Urothelium cell line (cell line): ENCODE data around the gene PHC2.

Experiments used
- DNase-seq: peaks from one replicate; pipeline ENCODE4 v3.0.0; 2011; ENCODE audit warnings: low spot score, mixed read lengths
- FAIRE-seq: peaks from 2 replicates; lab custom pipeline; 2011; peaks lifted over from hg19 to GRCh38; lab: Jason Lieb, UNC

Gene PHC2

DNA sequence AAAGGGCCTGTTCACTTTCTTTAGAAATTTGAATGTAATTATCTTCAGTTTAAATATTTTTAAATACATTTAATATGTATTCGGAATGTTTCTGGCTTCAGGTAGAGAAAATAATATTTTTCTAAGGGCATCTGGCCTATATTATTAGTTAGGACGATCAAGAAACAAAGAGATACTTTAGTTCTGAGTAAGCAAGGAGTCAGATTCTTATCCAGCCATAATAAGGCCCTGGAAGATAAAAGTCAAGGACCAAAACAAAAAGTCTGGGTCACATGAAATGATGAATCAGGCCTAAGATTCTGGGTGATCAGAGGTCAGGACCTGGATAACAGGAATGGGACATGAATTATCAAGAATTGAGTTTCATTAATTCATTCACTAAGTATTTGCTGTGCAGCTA lies 6.3 kb downstream of the PHC2 start:
- DNase-seq, result no peak
- no peak for FAIRE-seq

DNA sequence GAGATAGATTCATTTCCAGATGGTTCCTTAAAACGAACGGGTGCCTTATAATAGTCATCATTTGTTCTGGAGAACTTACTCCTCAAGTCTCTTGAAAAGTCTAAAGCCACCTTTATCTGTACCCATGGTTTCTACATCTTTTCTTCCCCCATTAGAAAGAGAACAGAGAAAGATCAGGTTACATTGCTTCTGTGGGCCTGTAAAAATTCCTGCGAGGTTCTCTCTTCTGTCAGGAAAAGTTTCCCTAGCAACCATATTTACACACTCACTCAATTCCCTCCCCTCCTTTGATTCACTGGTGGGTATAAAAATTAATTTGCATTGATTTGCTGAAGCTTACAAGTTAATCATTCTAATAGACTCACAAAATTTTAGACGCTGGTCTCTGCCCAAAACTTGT lies 6.7 kb downstream of the PHC2 start:
- FAIRE-seq (no peak), DNase-seq (no peak)

DNA sequence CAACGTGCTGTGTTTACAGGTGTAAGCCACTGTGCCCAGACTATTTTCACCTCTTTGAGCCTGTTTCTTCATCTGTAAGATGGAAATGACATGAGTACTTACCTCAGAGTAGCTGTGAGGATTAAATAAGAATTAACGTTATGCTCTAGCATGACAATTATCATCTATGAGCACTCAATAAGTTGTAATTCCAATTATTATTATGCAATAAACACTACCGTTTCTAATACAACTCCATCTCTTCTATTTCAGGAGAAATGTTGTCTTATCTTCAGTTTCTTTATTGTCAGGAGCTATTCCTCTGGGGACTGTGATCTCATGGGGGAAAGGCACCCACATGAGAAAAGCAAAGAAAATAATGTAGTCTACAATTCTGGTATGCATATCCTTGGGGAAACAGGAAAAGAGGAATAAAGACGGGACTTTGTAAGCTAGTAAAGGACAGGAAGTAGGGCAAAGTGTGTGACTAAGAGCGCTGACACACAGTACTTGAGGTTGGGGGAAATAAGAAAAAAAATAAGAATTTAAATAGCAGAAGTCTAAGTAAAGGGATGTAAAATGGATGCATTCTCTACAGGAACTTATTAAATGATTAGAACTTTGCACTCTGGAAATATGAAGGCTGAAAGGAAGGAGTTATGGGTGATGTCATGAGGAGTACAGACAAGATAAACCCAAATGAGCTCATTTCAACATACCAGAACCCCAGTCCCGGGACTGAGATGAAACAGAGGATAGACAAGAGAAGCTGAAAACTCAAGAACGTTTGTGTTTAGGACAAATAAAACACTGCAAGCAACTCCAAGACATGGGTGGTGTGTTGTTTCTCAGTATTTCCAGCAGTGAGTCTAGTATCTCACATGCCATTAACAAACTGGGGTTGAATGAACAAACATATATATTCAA lies 9.8 kb downstream of the PHC2 start:
- no peak for FAIRE-seq
- DNase-seq, result no peak

DNA sequence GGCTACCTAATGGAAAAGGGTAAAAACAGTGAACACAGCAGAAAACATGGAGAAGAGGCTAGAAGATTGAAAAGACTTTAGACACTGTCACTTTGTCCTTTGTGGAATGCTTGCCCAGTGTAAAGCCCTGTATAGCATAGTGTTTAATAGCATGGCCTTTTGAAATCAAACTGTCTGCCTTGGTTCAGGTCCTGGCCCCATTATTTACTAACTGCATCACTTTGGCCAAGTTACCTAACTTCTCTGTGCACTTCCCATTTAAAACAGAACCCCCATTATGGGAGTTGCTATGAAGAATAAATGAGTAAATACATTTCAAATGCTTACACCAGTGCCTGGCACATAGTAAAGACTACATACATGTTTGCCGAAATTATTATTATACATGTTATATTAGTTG lies 12.1 kb downstream of the PHC2 start:
- FAIRE-seq (no peak), DNase-seq (no peak)

DNA sequence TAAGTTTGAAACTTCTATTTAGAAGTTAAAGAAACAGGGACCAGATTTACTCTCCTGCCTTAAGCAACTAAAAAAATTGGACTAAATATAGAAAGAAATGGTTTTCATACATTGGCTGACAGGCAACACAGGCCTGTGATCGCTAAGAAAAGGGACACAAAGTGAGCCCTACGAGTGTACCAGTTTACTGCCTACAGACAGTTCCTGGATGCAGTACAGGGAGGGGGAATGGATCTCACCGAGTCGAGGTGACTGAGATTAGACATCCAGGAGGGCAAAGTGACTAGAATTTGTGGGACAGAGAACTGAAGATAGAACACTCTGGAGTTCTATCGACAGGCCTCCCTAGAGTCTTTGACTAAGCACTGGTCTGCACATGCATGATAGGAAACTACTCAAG lies 16.0 kb downstream of the PHC2 start:
- no peak for DNase-seq
- no peak for FAIRE-seq

DNA sequence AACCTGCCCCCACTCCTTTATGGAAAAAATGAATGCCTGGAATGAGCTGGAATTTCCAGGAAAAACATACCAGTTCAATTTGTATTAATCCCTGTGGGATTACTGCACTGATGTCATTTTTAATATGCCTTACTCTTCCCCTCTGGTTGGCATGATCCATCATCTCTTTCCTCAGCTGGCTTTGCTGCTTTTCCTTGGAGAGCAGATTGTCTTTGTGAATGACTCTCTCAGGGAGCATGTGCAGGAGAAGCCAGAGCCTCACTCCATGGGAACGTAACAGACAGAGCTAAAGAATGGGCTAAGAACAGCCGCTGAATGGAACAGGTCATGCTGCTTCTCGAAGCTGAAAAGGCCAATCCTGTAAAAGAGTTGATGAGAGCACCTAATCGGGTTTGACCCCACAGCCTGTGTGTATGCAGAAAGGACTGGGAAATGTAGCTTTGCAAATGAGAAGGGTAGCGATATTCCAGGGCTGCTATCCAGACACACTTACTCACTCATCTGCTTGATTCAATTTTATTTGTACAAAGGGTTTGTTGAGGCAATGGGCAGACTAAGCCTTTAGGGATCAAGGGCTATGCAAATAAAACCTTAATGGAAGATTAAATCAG lies 20.7 kb downstream of the PHC2 start:
- DNase-seq (no peak), FAIRE-seq (peak; percentile 32)

DNA sequence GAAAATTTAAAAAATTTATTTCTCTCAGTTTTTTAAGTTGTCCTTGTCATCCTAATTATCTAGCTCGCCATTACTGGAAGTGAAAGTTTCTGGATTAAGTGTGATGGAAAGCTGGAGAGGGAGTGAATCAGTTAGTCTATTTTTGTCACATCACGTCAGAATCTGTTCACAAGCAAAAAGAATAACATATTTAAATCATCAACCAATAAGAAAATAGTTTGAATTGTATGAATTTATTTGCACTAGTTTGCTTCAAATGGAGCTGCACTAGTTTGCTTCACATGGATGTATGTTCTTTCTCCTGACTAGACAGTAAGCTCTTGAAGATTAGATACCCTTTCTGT lies 22.8 kb downstream of the PHC2 start:
- no peak for FAIRE-seq
- DNase-seq, result no peak

DNA sequence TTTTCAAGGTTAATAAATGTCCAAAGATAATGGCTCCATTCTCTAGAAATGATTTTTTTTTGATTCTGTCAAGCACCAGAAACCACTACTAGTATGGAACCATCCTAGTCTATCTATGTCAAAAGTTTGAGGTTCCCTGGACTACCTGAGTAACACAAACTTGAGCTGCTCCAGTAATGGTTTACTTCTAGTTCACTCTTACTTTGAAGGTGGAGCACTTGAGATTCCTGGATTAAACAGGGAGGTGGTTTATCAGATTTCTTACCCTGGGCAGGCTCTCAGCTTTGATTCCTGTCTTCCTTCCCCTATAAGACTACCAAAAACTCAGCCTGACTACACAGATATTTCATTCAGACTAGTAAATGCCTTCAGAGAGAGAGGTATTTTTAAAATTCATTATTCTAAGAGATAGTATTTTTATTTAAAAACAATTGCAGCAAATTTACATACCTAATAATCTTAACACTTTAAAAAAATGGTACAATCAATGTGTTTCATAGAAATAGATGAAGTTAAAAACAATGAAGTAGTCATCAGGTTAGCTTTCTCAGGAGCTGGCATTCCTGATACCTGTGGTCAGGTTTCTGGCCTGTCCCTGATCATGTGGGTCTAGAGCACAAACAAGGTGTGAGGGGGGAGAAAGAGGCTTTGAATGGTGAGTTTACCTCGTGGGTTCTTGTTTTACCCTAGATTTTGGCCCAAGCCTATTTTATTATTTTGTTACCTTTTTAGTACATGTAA lies 23.4 kb downstream of the PHC2 start:
- FAIRE-seq, result no peak
- DNase-seq, result no peak

DNA sequence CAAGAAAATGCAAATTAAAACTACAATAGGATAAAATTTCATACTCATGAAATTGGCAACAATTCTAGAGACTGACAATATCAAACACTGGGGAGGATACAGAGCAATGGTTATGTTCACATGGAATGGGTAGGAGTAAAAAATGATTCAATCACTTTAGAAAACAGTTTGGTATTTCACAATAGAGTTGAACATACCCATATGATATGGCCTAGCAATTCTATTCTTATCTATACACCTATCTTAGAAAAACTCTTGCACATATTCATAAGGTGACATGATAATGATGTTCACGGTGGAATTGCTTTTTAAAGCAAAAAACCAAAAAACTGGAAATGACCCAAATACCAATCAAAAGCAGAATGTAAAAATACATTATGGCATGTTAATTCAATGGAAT lies 28.7 kb downstream of the PHC2 start:
- no peak for FAIRE-seq

DNA sequence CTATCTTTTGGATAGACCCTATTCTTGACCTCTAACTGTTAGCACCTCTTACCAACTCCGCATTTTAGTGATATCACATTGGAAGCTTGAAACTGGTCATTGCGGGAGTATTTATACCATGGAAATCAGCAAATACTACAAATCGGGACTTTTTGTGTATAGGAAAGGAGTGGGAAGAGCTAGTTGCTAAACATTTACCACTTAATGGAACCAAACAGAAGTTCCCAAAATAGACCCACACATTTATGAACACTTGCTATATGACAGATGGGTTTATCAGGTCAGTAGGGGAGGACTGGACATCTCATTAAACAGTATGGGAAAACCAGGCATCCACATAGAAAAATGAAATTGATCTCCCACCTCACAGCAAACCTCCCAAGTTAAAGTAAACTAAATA lies 29.4 kb downstream of the PHC2 start:
- no peak for DNase-seq
- no peak for FAIRE-seq

More for the DNA sequence above, 28.7 kb downstream of the PHC2 start:
- no peak for DNase-seq

DNA sequence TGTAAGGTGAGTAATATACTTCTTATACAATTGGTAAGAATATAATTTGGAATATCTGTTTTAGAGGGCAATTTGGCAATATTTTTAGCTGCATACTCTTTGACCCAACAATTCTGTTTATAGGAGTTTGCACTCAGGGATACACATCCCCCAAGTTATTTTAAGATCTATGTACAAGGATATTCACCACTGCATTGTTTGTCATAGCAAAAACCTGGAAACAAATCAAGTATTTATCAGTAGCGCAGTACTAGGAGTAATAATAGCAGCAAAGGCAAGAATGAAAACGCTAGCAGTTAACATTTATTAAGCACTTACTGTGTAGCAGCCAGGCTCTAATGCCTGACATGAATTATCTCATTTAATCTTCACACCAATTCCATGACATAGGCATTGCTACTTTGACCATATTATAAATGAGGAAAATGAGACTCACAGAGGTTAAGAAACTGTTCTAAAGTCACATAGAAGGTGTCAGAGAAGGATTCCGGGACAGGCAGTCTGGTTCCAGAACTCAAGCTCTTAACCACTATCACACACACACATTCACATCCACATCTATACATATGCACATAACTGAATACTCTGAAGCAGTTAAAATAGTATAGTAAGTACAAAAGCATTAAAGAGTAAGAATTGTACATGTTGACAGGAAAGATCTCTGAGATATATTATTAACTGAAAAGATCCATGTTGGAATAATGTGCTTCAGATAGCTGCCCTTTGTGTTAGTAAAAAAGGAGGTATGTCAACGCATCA lies 30.6 kb downstream of the PHC2 start:
- DNase-seq (no peak), FAIRE-seq (no peak)

DNA sequence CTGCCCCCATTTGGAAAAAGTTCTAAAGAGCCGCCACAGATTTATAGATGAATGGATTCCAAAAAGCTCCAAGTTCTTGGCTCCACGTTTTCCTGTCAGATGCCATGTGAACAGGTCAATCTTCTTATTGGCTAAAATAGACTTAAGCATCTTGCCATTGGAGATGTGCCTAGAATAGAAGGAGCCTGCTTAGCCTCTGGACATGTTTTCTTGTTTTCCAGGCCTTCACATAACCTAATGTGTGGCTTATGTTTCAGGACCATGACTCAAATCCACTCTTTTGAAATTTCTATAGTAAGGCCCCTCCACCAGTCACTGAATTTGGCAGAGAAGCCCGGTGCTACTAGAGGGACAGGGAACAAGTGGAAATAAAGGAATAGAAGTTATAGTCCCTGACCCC lies 31.5 kb downstream of the PHC2 start:
- FAIRE-seq (no peak), DNase-seq (no peak)

DNA sequence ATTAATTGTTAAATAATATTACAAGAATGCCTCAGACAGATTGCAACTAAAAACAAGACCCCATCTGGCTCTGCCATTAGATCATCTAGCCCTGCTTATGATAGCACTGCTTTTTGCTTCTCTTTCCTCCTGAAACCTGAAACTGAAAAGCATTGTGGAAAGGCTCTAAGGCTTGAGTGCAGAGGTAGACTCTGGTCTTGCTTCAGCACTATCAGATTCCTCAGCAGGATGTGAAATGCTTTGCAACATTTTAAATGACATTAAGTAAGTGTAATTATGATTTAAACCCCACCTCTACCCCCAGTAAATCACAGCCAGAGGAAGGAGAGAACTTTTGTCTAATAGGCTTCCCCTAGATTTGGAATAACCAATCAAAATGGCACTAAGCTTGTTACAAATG lies 32.9 kb downstream of the PHC2 start:
- FAIRE-seq (no peak), DNase-seq (no peak)

DNA sequence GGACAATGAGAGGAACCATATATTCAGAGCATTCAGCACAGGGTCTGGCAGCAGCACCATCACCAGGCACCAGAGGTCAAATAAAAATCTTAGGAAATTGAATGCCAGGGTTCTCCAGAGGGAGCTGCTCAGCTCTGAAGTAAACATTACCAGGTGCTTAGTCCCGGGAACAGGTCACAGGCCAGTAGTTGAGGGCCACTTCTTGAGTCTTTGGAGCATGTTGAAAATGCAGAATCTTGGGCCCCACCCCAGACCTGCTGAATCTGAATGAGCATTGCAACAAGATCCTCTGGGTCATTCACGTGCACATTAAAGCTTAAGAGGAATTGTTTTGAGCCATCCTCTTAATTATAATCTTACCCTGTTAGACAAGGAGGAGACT lies 33.8 kb downstream of the PHC2 start:
- DNase-seq, result no peak
- no peak for FAIRE-seq

DNA sequence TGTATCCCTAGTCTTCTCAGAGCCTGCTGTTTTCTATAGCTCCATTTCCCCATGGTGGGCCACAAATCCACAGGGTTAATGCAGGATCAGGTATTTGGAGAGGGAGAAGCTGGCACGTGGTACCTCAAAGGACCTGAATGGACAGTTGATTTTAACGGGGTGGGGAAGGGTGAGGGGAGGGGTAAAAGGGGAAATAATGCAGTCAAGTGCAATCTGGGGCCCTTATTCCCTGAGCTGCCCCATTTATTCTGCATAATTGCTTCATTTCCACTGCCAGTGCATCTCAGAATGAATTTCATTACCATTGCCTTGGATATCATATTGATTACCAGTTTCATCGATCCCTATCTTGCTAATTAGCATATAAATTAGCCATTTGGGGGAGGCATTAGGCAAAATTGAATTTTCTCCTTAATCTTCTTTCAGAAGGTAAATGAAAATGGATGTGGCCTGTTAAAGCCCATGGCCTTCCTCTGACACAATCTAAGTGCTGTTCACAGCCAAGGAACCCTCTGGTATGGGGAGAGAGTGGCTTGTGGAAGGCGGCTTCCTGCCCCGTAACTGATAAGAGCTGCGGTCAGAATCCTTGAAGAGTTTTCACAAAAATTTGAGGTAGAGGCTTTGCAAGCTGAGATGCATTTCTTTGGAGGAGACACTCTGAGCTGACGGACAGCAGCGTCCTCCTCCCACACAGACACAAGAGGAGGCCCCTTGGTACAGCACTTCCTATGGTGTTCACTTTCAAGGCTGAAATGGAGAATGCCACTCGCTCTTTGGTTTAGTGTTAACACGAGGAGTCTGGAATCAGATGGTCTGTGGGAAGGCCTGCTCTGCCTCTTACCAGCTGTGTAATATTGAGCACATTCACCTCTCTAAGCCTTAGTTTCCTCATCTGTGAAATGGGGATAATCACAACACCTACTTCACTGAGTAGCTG lies 34.4 kb downstream of the PHC2 start:
- FAIRE-seq, result no peak
- DNase-seq, result no peak

DNA sequence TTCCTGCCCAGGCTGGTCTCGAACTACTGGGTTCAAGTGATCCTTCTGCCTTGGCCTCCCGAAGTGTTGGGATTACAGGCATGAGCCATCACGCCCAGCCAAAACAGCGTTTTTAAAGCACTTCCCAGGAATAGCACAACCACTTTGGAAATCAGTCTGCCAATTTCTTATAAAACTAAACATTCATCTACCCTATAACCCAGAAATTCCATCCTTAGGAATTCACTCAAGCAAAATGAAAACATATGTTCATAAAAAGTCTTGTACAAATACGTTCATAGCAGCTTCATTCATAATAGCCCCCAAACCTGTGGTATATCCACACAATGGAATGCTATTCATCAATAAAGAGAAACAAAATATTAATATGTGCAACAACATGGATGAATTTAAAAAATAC lies 36.1 kb downstream of the PHC2 start:
- DNase-seq (no peak), FAIRE-seq (no peak)

DNA sequence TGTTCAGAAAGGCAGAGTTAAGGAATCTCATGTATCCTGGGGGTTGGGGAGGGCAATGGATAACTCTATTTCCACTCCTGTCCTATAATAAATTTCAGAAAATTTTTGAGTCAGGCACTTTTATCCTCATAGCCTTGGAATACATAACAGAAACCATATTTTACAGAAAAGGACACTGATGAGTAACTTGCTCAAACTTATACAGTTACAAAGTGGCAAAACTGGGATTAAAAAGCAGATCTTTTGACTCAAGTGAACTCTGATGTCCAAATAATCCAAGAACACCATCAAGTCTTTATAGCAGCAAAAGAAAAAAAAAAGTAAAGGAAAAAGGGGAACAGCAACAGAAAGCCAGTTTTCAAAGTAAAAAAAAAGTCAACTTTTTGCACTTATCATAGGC lies 36.9 kb downstream of the PHC2 start:
- no peak for FAIRE-seq
- no peak for DNase-seq

DNA sequence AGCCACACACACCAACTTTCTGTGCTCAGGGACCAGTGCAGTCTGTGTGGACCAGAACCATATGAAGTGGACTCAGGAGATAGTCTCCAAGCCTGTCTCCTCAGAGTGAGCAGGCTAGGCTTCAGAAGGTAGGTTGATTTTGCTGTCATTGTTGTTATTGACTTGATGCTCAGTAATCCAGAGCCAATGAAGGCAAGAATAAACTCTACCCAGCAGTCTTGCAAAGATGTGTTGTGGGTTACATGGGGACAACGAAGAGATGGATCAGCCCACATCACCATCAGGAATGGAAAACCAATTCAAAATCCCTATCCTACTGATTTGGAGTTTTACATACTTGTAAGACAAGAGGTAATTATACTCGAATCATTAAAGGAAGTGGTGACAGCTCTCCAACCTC lies 37.4 kb downstream of the PHC2 start:
- FAIRE-seq, result no peak
- no peak for DNase-seq

DNA sequence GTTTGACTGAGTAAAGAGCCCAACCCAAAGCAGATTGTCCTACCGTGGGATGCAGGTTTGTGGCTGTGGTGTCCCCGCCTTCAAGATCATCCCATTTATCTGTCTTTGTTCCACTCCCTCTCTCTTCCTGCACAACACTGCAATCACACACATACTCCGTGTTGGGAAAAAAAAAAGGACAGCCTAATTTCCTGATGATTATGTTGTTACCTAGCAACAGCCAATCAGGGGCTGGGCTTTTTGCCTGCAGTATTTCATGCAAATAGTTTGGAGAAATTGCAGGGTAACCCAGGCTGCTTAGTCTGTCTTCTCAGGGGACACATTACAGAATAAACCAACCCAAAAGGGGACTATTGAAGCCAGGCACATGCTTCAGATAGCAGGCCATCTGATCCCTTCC lies 38.3 kb downstream of the PHC2 start:
- DNase-seq (no peak), FAIRE-seq (no peak)

DNA sequence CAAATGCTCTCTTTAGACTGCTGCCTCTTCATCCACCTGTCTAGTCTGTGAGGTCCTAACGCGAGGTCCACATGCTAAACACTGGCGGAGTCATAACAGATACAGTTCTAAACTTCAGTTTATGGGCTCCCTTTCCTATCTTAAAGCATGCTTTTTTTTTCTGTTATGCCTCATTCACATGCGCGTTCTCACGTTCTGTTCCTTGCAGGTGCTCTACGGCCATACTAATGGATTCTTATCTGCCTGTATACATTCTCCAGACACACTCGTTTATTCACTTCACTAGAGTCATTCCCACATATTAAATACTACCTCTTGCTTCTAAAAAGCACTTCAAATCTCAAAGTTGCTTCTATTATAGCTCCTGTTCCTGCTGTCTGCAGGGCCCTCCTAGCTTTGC lies 38.7 kb downstream of the PHC2 start:
- DNase-seq, result no peak
- no peak for FAIRE-seq
